Measurements from ENCODE around the gene LIN54.

Gene LIN54

DNA sequence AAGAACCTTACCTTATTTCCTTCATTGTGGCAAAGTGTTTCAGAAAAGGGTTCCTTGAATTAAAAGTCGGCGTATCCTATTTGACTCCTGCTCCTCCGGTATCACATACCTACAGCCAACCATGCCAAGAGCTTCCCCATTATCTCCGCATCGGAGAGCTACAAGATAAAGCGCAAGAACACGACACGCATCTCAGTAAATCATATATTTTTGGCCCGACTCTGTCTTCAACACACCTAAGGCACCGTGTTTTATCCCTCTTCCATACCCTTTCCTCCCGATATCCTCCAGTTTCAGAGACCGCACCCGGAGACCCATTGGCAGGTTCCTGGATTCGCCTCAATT, 110.6 kb downstream of the LIN54 start:
- H3K4me1 ChIP-seq (ENCODE audit: control insufficient read depth in 1 of 2, insufficient read depth in 1 of 2, low read depth in 1 of 2, low read length in 1 of 2): peaks cover 31 to 40% of the 10 kb centered on the region in 2 experiments
- TF ChIP-seq, protein P1, sequence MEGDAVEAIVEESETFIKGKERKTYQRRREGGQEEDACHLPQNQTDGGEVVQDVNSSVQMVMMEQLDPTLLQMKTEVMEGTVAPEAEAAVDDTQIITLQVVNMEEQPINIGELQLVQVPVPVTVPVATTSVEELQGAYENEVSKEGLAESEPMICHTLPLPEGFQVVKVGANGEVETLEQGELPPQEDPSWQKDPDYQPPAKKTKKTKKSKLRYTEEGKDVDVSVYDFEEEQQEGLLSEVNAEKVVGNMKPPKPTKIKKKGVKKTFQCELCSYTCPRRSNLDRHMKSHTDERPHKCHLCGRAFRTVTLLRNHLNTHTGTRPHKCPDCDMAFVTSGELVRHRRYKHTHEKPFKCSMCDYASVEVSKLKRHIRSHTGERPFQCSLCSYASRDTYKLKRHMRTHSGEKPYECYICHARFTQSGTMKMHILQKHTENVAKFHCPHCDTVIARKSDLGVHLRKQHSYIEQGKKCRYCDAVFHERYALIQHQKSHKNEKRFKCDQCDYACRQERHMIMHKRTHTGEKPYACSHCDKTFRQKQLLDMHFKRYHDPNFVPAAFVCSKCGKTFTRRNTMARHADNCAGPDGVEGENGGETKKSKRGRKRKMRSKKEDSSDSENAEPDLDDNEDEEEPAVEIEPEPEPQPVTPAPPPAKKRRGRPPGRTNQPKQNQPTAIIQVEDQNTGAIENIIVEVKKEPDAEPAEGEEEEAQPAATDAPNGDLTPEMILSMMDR (IDR thresholded peaks at IDR 0.05): no peak
- peak overlapping the region; percentile 98 for H3K27ac ChIP-seq
- H3K27me3 ChIP-seq: no peaks in the 10 kb centered on the region
- H3K4me3 ChIP-seq (ENCODE audit: low read depth in 1 of 2, low read length in 1 of 2): peak overlapping the region; percentile 81 to 97
- peaks cover 3% of the 10 kb centered on the region for H3K36me3 ChIP-seq
- H3K9me3 ChIP-seq: no peaks in the 10 kb centered on the region

DNA sequence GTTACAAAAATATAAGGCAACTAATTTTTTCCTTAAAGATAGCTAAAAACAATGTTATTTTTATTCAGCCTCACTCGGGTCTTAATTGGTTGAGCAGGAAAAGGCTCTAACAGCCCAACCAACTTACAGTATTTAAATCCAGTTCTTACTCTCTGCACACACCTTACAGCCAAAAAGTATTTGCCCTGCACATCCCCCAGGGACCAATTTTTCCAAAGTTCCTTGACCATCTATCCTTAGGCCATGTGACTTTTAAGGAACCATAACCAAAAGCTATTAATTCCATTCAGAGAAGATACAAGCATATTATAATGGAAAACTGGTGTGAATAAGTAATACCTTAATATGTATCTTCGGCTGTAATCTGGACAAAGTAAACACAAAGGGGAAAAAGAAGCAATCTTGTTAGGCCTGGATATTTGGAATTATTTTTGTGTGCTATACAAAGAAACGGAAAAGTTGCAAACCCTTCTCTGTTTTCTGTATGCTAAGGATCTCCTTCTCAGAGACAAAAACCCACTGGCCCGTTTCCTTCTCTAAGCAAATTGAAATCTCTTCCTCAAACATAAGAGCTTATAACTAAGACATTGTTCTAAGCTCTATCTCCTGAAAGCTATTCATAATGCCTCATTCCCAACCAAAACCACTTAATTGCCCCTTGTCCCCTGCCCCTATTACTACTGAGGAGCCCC, 111.1 kb downstream of the LIN54 start:
- H3K9me3 ChIP-seq: no peaks in the 10 kb centered on the region
- H3K27me3 ChIP-seq: no peaks in the 10 kb centered on the region
- H3K27ac ChIP-seq: peak overlapping the region; percentile 98
- H3K4me3 ChIP-seq (ENCODE audit: low read depth in 1 of 2, low read length in 1 of 2): peak overlapping the region; percentile 81 to 97
- H3K36me3 ChIP-seq: peaks cover 5% of the 10 kb centered on the region
- TF ChIP-seq, protein P1 (IDR thresholded peaks at IDR 0.05): no peak
- H3K4me1 ChIP-seq (ENCODE audit: control insufficient read depth in 1 of 2, insufficient read depth in 1 of 2, low read depth in 1 of 2, low read length in 1 of 2): peaks cover 31 to 40% of the 10 kb centered on the region in 2 experiments

- H3K36me3 ChIP-seq: peaks cover 14% of the 10 kb centered on the region
- TF ChIP-seq, protein P1 (IDR thresholded peaks at IDR 0.05): peak; percentile 21
- H3K9me3 ChIP-seq: no peaks in the 10 kb centered on the region
- peaks cover 31 to 40% of the 10 kb centered on the region in 2 experiments for H3K4me1 ChIP-seq (ENCODE audit: control insufficient read depth in 1 of 2, insufficient read depth in 1 of 2, low read depth in 1 of 2, low read length in 1 of 2)
- H3K4me3 ChIP-seq (ENCODE audit: low read depth in 1 of 2, low read length in 1 of 2): peak overlapping the region; percentile 81 to 97
- H3K27ac ChIP-seq: peak overlapping the region; percentile 98
- no peaks in the 10 kb centered on the region for H3K27me3 ChIP-seq
These were observed 112.0 kb downstream of the LIN54 start for GRCh38 chr4:82898322-82899243.

- no peaks in the 10 kb centered on the region for H3K27me3 ChIP-seq
- TF ChIP-seq, protein P1 (IDR thresholded peaks at IDR 0.05): no peak
- H3K9me3 ChIP-seq: no peaks in the 10 kb centered on the region
- peaks cover 33 to 42% of the 10 kb centered on the region in 2 experiments for H3K4me1 ChIP-seq (ENCODE audit: control insufficient read depth in 1 of 2, insufficient read depth in 1 of 2, low read depth in 1 of 2, low read length in 1 of 2)
- H3K27ac ChIP-seq: no peak overlapping the region
- H3K4me3 ChIP-seq (ENCODE audit: low read depth in 1 of 2, low read length in 1 of 2): no peak overlapping the region
- peaks cover 21% of the 10 kb centered on the region for H3K36me3 ChIP-seq
These were observed 113.9 kb downstream of the LIN54 start for GRCh38 chr4:82896755-82897154.

DNA sequence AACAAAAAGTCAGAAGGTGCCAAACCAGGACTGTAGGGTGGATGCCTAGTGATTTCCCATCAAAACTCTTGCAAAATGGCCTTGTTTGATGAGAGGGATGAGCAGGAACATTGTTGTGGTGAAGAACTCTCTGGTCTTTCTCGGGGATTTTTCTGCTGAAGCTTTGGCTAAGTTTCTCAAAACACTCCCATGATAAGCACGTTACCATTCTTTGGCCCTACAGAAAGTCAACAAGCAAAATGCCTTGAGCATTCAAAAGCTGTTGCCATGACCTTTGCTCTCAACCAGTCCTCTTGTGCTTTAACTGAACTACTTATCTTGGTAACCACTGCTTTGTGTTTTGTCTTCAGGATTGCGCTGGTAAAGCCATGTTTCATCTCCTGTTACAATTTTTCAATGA, 116.7 kb downstream of the LIN54 start:
- peaks cover 38 to 45% of the 10 kb centered on the region in 2 experiments for H3K4me1 ChIP-seq (ENCODE audit: control insufficient read depth in 1 of 2, insufficient read depth in 1 of 2, low read depth in 1 of 2, low read length in 1 of 2)
- TF ChIP-seq, protein P1 (IDR thresholded peaks at IDR 0.05): no peak
- H3K9me3 ChIP-seq: no peaks in the 10 kb centered on the region
- no peak overlapping the region for H3K27ac ChIP-seq
- peaks cover 21% of the 10 kb centered on the region for H3K36me3 ChIP-seq
- H3K27me3 ChIP-seq: no peaks in the 10 kb centered on the region
- no peak overlapping the region for H3K4me3 ChIP-seq (ENCODE audit: low read depth in 1 of 2, low read length in 1 of 2)

All from neutrophil (primary cell).